Stimulated activated naive B cell treated with anti-CD40 and anti-IgM and Interleukin-4, amounts not matched to agents 10 μg/mL and 1 μg/mL and 100 μg/mL, for 72 hours (primary cell): ENCODE measurements around the gene CRNKL1.

Experiments
- ATAC-seq, 2 donors: fragments of 150-1000 bp; cut with Tn5 transposase; replicated peaks; 2 replicates each; pipeline ENCODE4 v1.10.0; 2021; ENCODE audit warnings: moderate library complexity in 1 of 2
- DNase-seq: peaks from one replicate; pipeline ENCODE4 v3.0.0; 2021
- H3K27ac Mint-ChIP-seq: one replicate; pipeline ENCODE4 v1.8.0; 2022; ENCODE audit warnings: mild to moderate bottlenecking, mixed read lengths
- H3K27me3 Mint-ChIP-seq, 2 donors: one replicate each; pipeline ENCODE4 v1.8.0; 2022; ENCODE audit warnings: mixed read lengths in 2 of 2
- H3K36me3 Mint-ChIP-seq, 2 donors: one replicate each; pipeline ENCODE4 v1.8.0; 2022; ENCODE audit warnings: mixed read lengths in 2 of 2, mild to moderate bottlenecking in 1 of 2
- H3K4me1 Mint-ChIP-seq, 2 donors: one replicate each; pipeline ENCODE4 v1.8.0; 2022; ENCODE audit warnings: mixed read lengths in 2 of 2, mild to moderate bottlenecking in 1 of 2
- H3K4me3 Mint-ChIP-seq, 2 donors: one replicate each; pipeline ENCODE4 v1.8.0; 2022; ENCODE audit warnings: mild to moderate bottlenecking in 2 of 2, mixed read lengths in 2 of 2, moderate library complexity in 1 of 2
- H3K9me3 Mint-ChIP-seq, 2 donors: one replicate each; pipeline ENCODE4 v1.8.0; 2022; ENCODE audit warnings: mixed read lengths in 2 of 2, mild to moderate bottlenecking in 1 of 2

Gene CRNKL1

GRCh38 chr20:20031790-20032189 lies 20.5 kb downstream of the CRNKL1 start:
- Mint-ChIP-seq H3K27ac (no peak overlapping the region), H3K27me3 (no peaks in the 10 kb centered on the region), H3K9me3 (no peaks in the 10 kb centered on the region), H3K36me3 (peaks cover 11 to 29% of the 10 kb centered on the region in 2 donors), H3K4me1 (peaks cover 0 to 2% of the 10 kb centered on the region in 2 donors), H3K4me3 (no peak overlapping the region)
- DNase-seq: no peak
- no peak for ATAC-seq

GRCh38 chr20:20027284-20027683 lies 25.0 kb downstream of the CRNKL1 start:
- Mint-ChIP-seq H3K4me3 (no peak overlapping the region), H3K36me3 (peaks cover 12 to 33% of the 10 kb centered on the region in 2 donors), H3K4me1 (peaks cover 0 to 3% of the 10 kb centered on the region in 2 donors), H3K9me3 (no peaks in the 10 kb centered on the region), H3K27ac (no peak overlapping the region), H3K27me3 (no peaks in the 10 kb centered on the region)
- ATAC-seq (no peak), DNase-seq (no peak)

GRCh38 chr20:20024942-20025341 lies 27.3 kb downstream of the CRNKL1 start:
- Mint-ChIP-seq H3K4me3 (no peak overlapping the region), H3K27me3 (no peaks in the 10 kb centered on the region), H3K4me1 (peaks cover 14 to 18% of the 10 kb centered on the region in 2 donors), H3K36me3 (peaks cover 22 to 34% of the 10 kb centered on the region in 2 donors), H3K27ac (peak overlapping the region; percentile 16), H3K9me3 (no peaks in the 10 kb centered on the region)
- no peak for DNase-seq
- no peak for ATAC-seq

GRCh38 chr20:20023395-20023794 lies 28.9 kb downstream of the CRNKL1 start:
- Mint-ChIP-seq H3K36me3 (peaks cover 26 to 36% of the 10 kb centered on the region in 2 donors), H3K27me3 (no peaks in the 10 kb centered on the region), H3K9me3 (no peaks in the 10 kb centered on the region), H3K4me1 (peaks cover 24 to 27% of the 10 kb centered on the region in 2 donors), H3K27ac (no peak overlapping the region), H3K4me3 (no peak overlapping the region)
- ATAC-seq: no peak
- no peak for DNase-seq

GRCh38 chr20:20022498-20022897 lies 29.8 kb downstream of the CRNKL1 start:
- no peak for ATAC-seq
- no peak overlapping the region for H3K27ac Mint-ChIP-seq

GRCh38 chr20:20021835-20022234 lies 30.4 kb downstream of the CRNKL1 start:
- H3K27me3 Mint-ChIP-seq: no peaks in the 10 kb centered on the region
- no peak overlapping the region for H3K4me3 Mint-ChIP-seq
- no peaks in the 10 kb centered on the region for H3K9me3 Mint-ChIP-seq
- no peak overlapping the region for H3K27ac Mint-ChIP-seq
- peaks cover 29 to 39% of the 10 kb centered on the region in 2 donors for H3K4me1 Mint-ChIP-seq
- peaks cover 21 to 38% of the 10 kb centered on the region in 2 donors for H3K36me3 Mint-ChIP-seq
- DNase-seq: no peak
- no peak for ATAC-seq

More at GRCh38 chr20:20022498-20022897, 29.8 kb downstream of the CRNKL1 start:
- no peak overlapping the region for H3K4me3 Mint-ChIP-seq
- H3K4me1 Mint-ChIP-seq: peaks cover 27 to 36% of the 10 kb centered on the region in 2 donors
- no peak for DNase-seq
- H3K9me3 Mint-ChIP-seq: no peaks in the 10 kb centered on the region
- no peaks in the 10 kb centered on the region for H3K27me3 Mint-ChIP-seq
- peaks cover 22 to 40% of the 10 kb centered on the region in 2 donors for H3K36me3 Mint-ChIP-seq

- H3K27ac Mint-ChIP-seq: peak overlapping the region; percentile 4
- H3K4me3 Mint-ChIP-seq: no peak overlapping the region
- ATAC-seq: no peak
- H3K27me3 Mint-ChIP-seq: no peaks in the 10 kb centered on the region
- no peak for DNase-seq
- peaks cover 21 to 34% of the 10 kb centered on the region in 2 donors for H3K36me3 Mint-ChIP-seq
- H3K4me1 Mint-ChIP-seq: peaks cover 31 to 42% of the 10 kb centered on the region in 2 donors
- H3K9me3 Mint-ChIP-seq: no peaks in the 10 kb centered on the region
Measured at GRCh38 chr20:20020908-20021307, 31.4 kb downstream of the CRNKL1 start.

- no peaks in the 10 kb centered on the region for H3K9me3 Mint-ChIP-seq
Measured at GRCh38 chr20:20019123-20019522, 33.1 kb downstream of the CRNKL1 start.

GRCh38 chr20:20018366-20018765 lies 33.9 kb downstream of the CRNKL1 start:
- ATAC-seq (no peak), DNase-seq (no peak)
- H3K9me3 Mint-ChIP-seq: no peaks in the 10 kb centered on the region
- peaks cover 18 to 25% of the 10 kb centered on the region in 2 donors for H3K36me3 Mint-ChIP-seq
- H3K27ac Mint-ChIP-seq: peak overlapping the region; percentile 94
- H3K4me1 Mint-ChIP-seq: peaks cover 28 to 42% of the 10 kb centered on the region in 2 donors
- peak overlapping the region; percentile 94 to 98 for H3K4me3 Mint-ChIP-seq
- no peaks in the 10 kb centered on the region for H3K27me3 Mint-ChIP-seq

More at GRCh38 chr20:20019123-20019522, 33.1 kb downstream of the CRNKL1 start:
- Mint-ChIP-seq H3K27me3 (no peaks in the 10 kb centered on the region), H3K27ac (no peak overlapping the region), H3K36me3 (peaks cover 21 to 31% of the 10 kb centered on the region in 2 donors), H3K4me3 (peak overlapping the region; percentile 37 to 43), H3K4me1 (peaks cover 28 to 42% of the 10 kb centered on the region in 2 donors)
- ATAC-seq (no peak), DNase-seq (no peak)

- Mint-ChIP-seq H3K27ac (peak overlapping the region; percentile 94), H3K4me1 (peaks cover 28 to 42% of the 10 kb centered on the region in 2 donors), H3K36me3 (peaks cover 17 to 24% of the 10 kb centered on the region in 2 donors), H3K4me3 (peak overlapping the region; percentile 94 to 98), H3K9me3 (no peaks in the 10 kb centered on the region), H3K27me3 (no peaks in the 10 kb centered on the region)
- no peak for DNase-seq
- ATAC-seq: peak; percentile 11 to 25
Measured at GRCh38 chr20:20017844-20018185, 34.5 kb downstream of the CRNKL1 start.

- H3K4me1 Mint-ChIP-seq: peaks cover 28 to 42% of the 10 kb centered on the region in 2 donors
- peak; percentile 98 for ATAC-seq
- no peaks in the 10 kb centered on the region for H3K9me3 Mint-ChIP-seq
- peak within 1 kb of the TSS; percentile 94 to 98 for H3K4me3 Mint-ChIP-seq
- DNase-seq: peak; percentile 91
- peaks cover 17 to 24% of the 10 kb centered on the region in 2 donors for H3K36me3 Mint-ChIP-seq
- no peaks in the 10 kb centered on the region for H3K27me3 Mint-ChIP-seq
- peak within 1 kb of the TSS; percentile 97 for H3K27ac Mint-ChIP-seq
Measured at GRCh38 chr20:20017001-20017843, 35.0 kb downstream of the CRNKL1 start, which contains the start of gene NAA20. NAA20 (plus strand) TSS chr20:20017362; CDS start chr20:20017397, 35 bp downstream.

- no peak overlapping the region for H3K4me3 Mint-ChIP-seq
Measured at GRCh38 chr20:20014659-20015058, 37.6 kb downstream of the CRNKL1 start.

GRCh38 chr20:20012541-20012940 lies 39.7 kb downstream of the CRNKL1 start:
- H3K9me3 Mint-ChIP-seq: no peaks in the 10 kb centered on the region
- H3K27me3 Mint-ChIP-seq: peaks cover 16 to 17% of the 10 kb centered on the region in 2 donors
- H3K4me3 Mint-ChIP-seq: no peak overlapping the region
- peaks cover 3 to 7% of the 10 kb centered on the region in 2 donors for H3K4me1 Mint-ChIP-seq
- DNase-seq (no peak), ATAC-seq (no peak)
- H3K36me3 Mint-ChIP-seq: no peaks in the 10 kb centered on the region
- H3K27ac Mint-ChIP-seq: no peak overlapping the region

More at GRCh38 chr20:20014659-20015058, 37.6 kb downstream of the CRNKL1 start:
- DNase-seq (no peak), ATAC-seq (no peak)
- peaks cover 5 to 10% of the 10 kb centered on the region in 2 donors for H3K27me3 Mint-ChIP-seq
- no peak overlapping the region for H3K27ac Mint-ChIP-seq
- H3K4me1 Mint-ChIP-seq: peaks cover 13 to 27% of the 10 kb centered on the region in 2 donors
- peaks cover 4 to 9% of the 10 kb centered on the region in 2 donors for H3K36me3 Mint-ChIP-seq
- H3K9me3 Mint-ChIP-seq: no peaks in the 10 kb centered on the region

- DNase-seq (no peak), ATAC-seq (no peak)
- Mint-ChIP-seq H3K27ac (peak overlapping the region; percentile 7), H3K4me3 (no peak overlapping the region), H3K36me3 (no peaks in the 10 kb centered on the region), H3K9me3 (no peaks in the 10 kb centered on the region), H3K4me1 (no peaks in the 10 kb centered on the region), H3K27me3 (peaks cover 20 to 21% of the 10 kb centered on the region in 2 donors)
Measured at GRCh38 chr20:20010639-20011500, 41.4 kb downstream of the CRNKL1 start.
